Choroid plexus epithelial cell (primary cell): ENCODE results near the gene GNG2.

Source experiments
- DNase-seq: peaks from one replicate; pipeline ENCODE4 v3.0.0-alpha.2; 2010; ENCODE audit warnings: low read depth
- H3K4me3 ChIP-seq: 2 replicates; pipeline ENCODE4 v1.5.1; 2011; ENCODE audit warnings: low read depth, mild to moderate bottlenecking, control low read depth, low read length, moderate library complexity
- TF ChIP-seq, protein P1 (sequence below): conservative IDR thresholded peaks from 2 replicates; pipeline ENCODE4 v1.5.1; 2011; ENCODE audit warnings: low read depth, mild to moderate bottlenecking, control low read depth, inconsistent platforms, low read length, moderate library complexity

GNG2 gene

DNA sequence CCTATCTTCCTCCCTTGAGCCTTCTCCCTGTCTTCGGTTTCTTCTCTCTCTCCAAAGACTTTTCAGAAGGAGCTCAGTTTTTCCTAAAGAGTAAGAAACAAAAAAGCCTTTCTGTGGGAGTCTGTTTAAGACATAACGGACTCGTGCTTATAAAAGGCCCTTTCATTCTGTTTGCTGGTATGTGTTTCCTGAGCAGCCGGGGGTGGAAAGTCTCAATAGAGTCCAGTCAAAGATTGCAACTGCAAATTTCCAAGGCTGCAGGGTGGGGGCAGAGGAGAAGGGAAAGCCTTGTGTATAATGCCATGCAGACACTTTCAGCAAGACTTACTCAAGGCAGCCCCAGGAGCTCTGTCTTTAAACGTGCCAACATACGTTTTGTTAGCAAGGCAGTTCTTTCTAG lies 62.2 kb downstream of the GNG2 start:
- TF ChIP-seq, protein P1, sequence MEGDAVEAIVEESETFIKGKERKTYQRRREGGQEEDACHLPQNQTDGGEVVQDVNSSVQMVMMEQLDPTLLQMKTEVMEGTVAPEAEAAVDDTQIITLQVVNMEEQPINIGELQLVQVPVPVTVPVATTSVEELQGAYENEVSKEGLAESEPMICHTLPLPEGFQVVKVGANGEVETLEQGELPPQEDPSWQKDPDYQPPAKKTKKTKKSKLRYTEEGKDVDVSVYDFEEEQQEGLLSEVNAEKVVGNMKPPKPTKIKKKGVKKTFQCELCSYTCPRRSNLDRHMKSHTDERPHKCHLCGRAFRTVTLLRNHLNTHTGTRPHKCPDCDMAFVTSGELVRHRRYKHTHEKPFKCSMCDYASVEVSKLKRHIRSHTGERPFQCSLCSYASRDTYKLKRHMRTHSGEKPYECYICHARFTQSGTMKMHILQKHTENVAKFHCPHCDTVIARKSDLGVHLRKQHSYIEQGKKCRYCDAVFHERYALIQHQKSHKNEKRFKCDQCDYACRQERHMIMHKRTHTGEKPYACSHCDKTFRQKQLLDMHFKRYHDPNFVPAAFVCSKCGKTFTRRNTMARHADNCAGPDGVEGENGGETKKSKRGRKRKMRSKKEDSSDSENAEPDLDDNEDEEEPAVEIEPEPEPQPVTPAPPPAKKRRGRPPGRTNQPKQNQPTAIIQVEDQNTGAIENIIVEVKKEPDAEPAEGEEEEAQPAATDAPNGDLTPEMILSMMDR = no peak
- H3K4me3 ChIP-seq = peak overlapping the region; percentile 12
- DNase-seq = peak; percentile 71

DNA sequence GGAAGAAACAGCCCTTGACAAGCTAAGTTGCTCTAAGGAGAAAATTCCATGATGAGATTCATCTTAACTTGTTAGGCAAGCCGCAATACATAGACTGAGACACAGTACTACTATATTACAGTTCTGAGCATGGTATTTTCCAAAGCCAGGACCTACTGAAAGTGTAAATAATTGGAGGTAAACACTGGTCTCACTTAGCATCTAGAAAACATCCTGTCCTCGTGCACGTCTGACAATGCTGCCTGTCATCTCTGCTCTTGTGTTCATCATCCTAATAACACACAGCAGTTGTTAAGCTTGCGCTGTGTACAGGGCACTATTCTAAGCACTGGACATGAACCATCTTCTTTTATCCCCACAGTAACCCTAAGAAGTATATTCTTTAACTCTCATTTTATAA lies 64.2 kb downstream of the GNG2 start:
- H3K4me3 ChIP-seq = no peak overlapping the region
- DNase-seq = no peak
- TF ChIP-seq, protein P1 = no peak

DNA sequence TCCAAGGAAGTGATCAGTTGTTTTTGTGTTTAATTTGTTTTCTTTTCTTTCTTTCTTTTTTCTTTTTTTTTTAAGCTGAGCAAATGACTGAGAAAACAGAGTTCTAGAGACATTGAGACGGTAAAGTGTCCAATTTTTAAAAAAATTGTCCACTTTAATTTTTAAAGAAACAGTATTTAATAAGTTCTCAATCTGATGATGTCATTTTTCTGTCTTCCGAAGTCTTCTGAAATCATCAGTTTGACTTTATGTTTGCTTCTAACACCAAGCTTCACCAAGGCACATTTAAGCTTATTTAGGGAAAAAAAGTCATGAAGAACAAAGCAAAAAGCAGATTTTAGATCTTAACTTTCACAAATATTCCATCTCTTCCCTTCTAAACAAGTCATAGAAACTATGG lies 65.6 kb downstream of the GNG2 start:
- H3K4me3 ChIP-seq = no peak overlapping the region
- DNase-seq = no peak
- TF ChIP-seq, protein P1 = no peak

DNA sequence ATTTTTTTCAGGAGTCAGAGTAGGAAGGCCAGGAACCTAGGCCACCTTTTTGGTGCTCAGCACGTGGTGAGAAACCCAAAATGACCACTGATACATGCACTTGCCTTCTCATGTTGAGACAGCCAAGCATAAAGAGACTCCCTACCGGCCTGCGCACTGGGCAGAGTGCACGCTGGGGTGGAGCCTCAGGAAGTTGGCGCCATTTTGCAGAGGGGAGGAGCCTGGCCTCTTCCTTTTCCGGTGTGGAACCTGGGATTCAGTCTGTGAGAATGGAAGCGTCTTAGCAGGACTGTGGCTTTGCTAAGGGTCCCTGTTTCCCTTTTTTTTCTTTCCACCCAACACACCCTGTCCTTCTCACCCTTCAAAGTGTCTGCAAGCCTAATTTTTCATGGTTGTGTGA lies 66.0 kb downstream of the GNG2 start:
- TF ChIP-seq, protein P1 = no peak
- DNase-seq = no peak
- H3K4me3 ChIP-seq = no peak overlapping the region

DNA sequence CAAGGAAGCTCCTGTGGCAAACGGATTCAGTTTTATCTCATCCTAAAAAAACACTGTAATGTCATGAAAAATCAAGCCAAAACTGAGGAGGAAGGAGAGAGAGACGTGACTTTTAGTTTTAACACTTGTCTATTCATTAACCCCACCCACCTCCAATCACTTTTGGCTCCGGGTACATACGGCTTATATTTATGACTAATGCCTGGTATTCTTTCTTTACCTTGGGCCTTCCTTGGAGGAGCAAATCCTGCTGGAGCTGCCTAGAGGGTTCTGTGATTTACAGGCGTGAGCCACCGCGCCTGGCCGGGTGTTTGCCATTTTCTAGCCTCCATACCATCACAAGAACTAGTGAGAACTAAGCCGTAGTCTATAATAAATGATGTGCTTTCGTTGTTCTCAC lies 68.2 kb downstream of the GNG2 start:
- TF ChIP-seq, protein P1 = no peak
- no peak overlapping the region for H3K4me3 ChIP-seq
- no peak for DNase-seq

DNA sequence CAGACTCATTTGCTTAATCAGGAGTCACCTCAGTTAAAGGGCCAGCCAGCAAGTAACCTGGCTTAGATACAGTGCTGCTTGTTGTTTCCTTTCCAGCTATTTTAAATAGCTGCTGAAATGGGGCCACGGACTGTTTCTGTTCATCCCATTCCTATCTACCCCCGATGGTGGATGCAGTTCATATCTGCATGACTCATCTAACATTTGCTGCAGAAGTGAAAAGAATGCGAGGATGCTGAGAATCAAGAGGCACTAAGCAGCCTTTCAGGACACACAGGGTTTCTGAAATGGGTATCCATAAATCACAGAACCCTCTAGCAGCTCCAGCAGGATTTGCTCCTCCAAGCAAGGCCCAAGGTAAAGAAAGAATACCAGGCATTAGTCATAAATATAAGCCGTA lies 68.8 kb downstream of the GNG2 start:
- no peak overlapping the region for H3K4me3 ChIP-seq
- DNase-seq = peak; percentile 75
- TF ChIP-seq, protein P1 = no peak

DNA sequence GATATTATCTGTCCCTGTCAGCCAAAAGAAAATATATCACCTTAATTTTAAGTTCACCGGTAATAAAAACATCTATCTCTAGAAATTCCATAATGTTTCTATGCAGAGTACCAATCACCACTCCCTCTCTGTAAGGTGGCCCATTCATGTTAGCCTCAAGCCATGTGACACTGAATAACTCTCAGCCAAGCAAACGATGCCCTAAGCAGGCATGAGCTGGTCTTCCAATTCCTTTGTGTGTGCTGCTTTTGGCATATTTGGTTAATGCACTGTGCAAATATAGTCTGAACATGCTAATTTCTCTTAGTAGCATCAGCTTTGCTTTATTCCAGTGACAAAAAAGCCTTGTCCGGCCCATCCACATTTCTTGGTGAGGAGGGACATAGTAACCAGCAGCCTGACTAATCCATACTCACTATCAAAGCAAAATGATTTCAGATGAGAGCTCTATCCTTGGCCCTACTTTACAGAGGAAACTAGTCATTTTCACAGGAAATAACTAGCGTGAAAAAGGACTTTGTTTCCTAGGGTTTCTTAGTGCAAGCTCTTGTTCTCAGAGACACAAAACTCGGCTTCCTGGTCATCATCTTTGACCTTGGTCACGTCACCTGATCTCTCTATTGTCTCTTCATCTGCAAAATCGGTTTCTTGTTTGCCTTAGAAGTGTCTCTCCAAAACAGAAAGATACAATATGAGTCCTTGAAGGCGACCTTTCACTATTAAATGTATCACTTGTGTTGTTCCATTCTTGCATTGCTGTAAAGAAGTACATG lies 69.7 kb downstream of the GNG2 start:
- TF ChIP-seq, protein P1 = no peak
- DNase-seq = no peak
- no peak overlapping the region for H3K4me3 ChIP-seq
